GM10266 (cell line): ENCODE measurements around the gene DNAJC5.

Experiments used
- DNase-seq: peaks from one replicate; pipeline ENCODE4 v3.0.0; 2012; ENCODE audit errors: extremely low spot score
- CTCF ChIP-seq: IDR thresholded peaks from 2 replicates; pipeline ENCODE4 v1.5.1; 2012; ENCODE audit warnings: mild to moderate bottlenecking, low read depth; ENCODE audit not compliant: control insufficient read depth, insufficient read depth; ENCODE audit errors: missing control alignments

The DNAJC5 gene

GRCh38 chr20:63942250-63942951, 47.5 kb downstream of the DNAJC5 start:
- no peak for TF ChIP-seq CTCF
- peak; percentile 75 for DNase-seq

- no peak for TF ChIP-seq CTCF
- no peak for DNase-seq
Measured at GRCh38 chr20:63942969-63943807, 48.3 kb downstream of the DNAJC5 start.

- TF ChIP-seq CTCF: no peak
- DNase-seq: no peak
Measured at GRCh38 chr20:63943808-63944077, 48.8 kb downstream of the DNAJC5 start.

- DNase-seq: no peak
- TF ChIP-seq CTCF: no peak
Measured at GRCh38 chr20:63944078-63944941, 49.4 kb downstream of the DNAJC5 start.

- no peak for TF ChIP-seq CTCF
- DNase-seq: no peak
Measured at GRCh38 chr20:63945031-63945658, 50.2 kb downstream of the DNAJC5 start.

- DNase-seq: no peak
Measured at GRCh38 chr20:63945921-63946920, 51.3 kb downstream of the DNAJC5 start.

More at GRCh38 chr20:63945921-63946920, 51.3 kb downstream of the DNAJC5 start:
- TF ChIP-seq CTCF: no peak
